Stimulated activated CD4-positive, alpha-beta T cell treated with anti-CD3 and anti-CD28 coated beads, Interleukin-4, amount 100 ng/mL, for 1 hour (primary cell): ENCODE measurements around the gene SH2D1B.

Experiments
- DNase-seq: peaks from one replicate; pipeline ENCODE4 v3.0.0-alpha.2; 2020

Gene SH2D1B

GRCh38 chr1:162380061-162380846, 31.7 kb downstream of the SH2D1B start:
- DNase-seq: no peak

- DNase-seq: no peak
Observed at GRCh38 chr1:162376691-162377090, 35.2 kb downstream of the SH2D1B start, which contains the start of gene SPATA46. SPATA46 (minus strand) TSS chr1:162376854; CDS start chr1:162376790, 64 bp downstream.

- DNase-seq: no peak
Observed at GRCh38 chr1:162375463-162375862, 36.5 kb downstream of the SH2D1B start.

- no peak for DNase-seq
Observed at GRCh38 chr1:162374406-162374805, 37.5 kb downstream of the SH2D1B start.

GRCh38 chr1:162373541-162374260, 38.2 kb downstream of the SH2D1B start:
- no peak for DNase-seq

GRCh38 chr1:162373072-162373427, 38.9 kb downstream of the SH2D1B start:
- DNase-seq: no peak

- no peak for DNase-seq
Observed at GRCh38 chr1:162372159-162373071, 39.5 kb downstream of the SH2D1B start.

- DNase-seq: no peak
Observed at GRCh38 chr1:162371611-162372010, 40.3 kb downstream of the SH2D1B start.

- no peak for DNase-seq
Observed at GRCh38 chr1:162370721-162371120, 41.2 kb downstream of the SH2D1B start.

- no peak for DNase-seq
Observed at GRCh38 chr1:162370161-162370560, 41.8 kb downstream of the SH2D1B start.

GRCh38 chr1:162369571-162369970, 42.4 kb downstream of the SH2D1B start:
- no peak for DNase-seq

- no peak for DNase-seq
Observed at GRCh38 chr1:162368451-162368850, 43.5 kb downstream of the SH2D1B start.

GRCh38 chr1:162367772-162368171, 44.2 kb downstream of the SH2D1B start:
- DNase-seq: no peak

GRCh38 chr1:162367073-162367472, 44.9 kb downstream of the SH2D1B start:
- no peak for DNase-seq

GRCh38 chr1:162366671-162367070, 45.3 kb downstream of the SH2D1B start:
- DNase-seq: no peak

GRCh38 chr1:162366149-162366548, 45.8 kb downstream of the SH2D1B start:
- DNase-seq: no peak

- no peak for DNase-seq
Observed at GRCh38 chr1:162365284-162366020, 46.5 kb downstream of the SH2D1B start.

GRCh38 chr1:162364498-162364897, 47.4 kb downstream of the SH2D1B start:
- DNase-seq: no peak

GRCh38 chr1:162363823-162364222, 48.1 kb downstream of the SH2D1B start:
- no peak for DNase-seq

GRCh38 chr1:162361349-162361748, 50.6 kb downstream of the SH2D1B start:
- no peak for DNase-seq

- DNase-seq: no peak
Observed at GRCh38 chr1:162360874-162361260, 51.1 kb downstream of the SH2D1B start.

GRCh38 chr1:162360237-162360873, 51.6 kb downstream of the SH2D1B start:
- no peak for DNase-seq
